Right cardiac atrium (tissue), 5 donors: ENCODE measurements around the gene ALOX12B. TPM values are rescaled to one million over a fixed set of nuclear protein-coding genes. Genes with fewer than 3 reads are reported as not detected.
A peak's percentile ranks its signal among the peaks of the same experiment; 100 is the strongest.
"Not testable (repeated sequence)": the region's sequence is repeated elsewhere in the genome, so short reads cannot be mapped to it uniquely, and the experiment has no call there.

Experiments
- ATAC-seq, 2 donors: fragments of 200-7000 bp; cut with Tn5 transposase; one replicate each; pipeline versions ENCODE4 v1.8.0 to v1.9.1; 2020; ENCODE audit warnings: moderate library complexity in 2 of 2, mild to moderate bottlenecking in 1 of 2
- DNase-seq, 3 donors: peaks; one replicate each; pipeline ENCODE4 v3.0.0-alpha.2; 2020
- H3K27ac ChIP-seq: one replicate; pipeline ENCODE4 v1.5.1; 2013; ENCODE audit warnings: mild to moderate bottlenecking, low read length, control low read depth, moderate library complexity
- H3K27me3 ChIP-seq: one replicate; pipeline ENCODE4 v1.6.1; 2013; ENCODE audit not compliant: control insufficient read depth, insufficient read depth
- H3K4me1 ChIP-seq: one replicate; pipeline ENCODE4 v1.6.1; 2013; ENCODE audit warnings: low read length; ENCODE audit not compliant: control insufficient read depth, insufficient read depth
- H3K4me3 ChIP-seq: one replicate; pipeline ENCODE4 v1.5.1; 2013; ENCODE audit warnings: low read length, control low read depth
- H3K9me3 ChIP-seq: one replicate; pipeline ENCODE4 v1.6.1; 2013; ENCODE audit warnings: low read length; ENCODE audit not compliant: control insufficient read depth
- WGBS: extraction: QIAGEN DNeasy Blood & Tissue Kit; methylation state at CpG from one replicate; pipeline ENCODE4 v1.1.7; 2013; 5-methylcytosine and 5-hydroxymethylcytosine counted together
- intact Hi-C, 4 donors: fragments of 100-400 bp; cut with DNase I; formaldehyde crosslinking; loops; one replicate each; pipeline versions ENCODE4 v1.11.0 to v1.14.0; 2022 to 2023
- polyA plus RNA-seq: library from polyadenylated mRNA; stranded (reverse); fragments of 200-250 nt; gene quantifications from one replicate; pipeline ENCODE4 v1.2.3, GENCODE V29; 2013
- total RNA-seq, 4 donors: library from RNA; stranded (reverse); fragmentation: NEBNext Ultra II Directional; extraction: Animal tissue kit (Norgen Biotek cat#: 25700); gene quantifications; one replicate each; pipeline ENCODE4 v1.2.1, GENCODE V29; 2021
- donor health status: healthy with polysubstance abuse.
- donor health status: DM: no; HTN: yes; CAD: no.
- donor health status: DM: no; HTN: no; CAD: no.
- donor health status: DM: no; HTN: yes; CAD: no; lungs with severe emphysema.
- donor health status: DM: yes; HTN: yes; CAD: no.

ALOX12B gene
- total and polyA plus RNA-seq, 5 donors = 0.71 TPM; not detected in 4

GRCh38 chr17:8117980-8118768 is 30.7 kb upstream of the ALOX12B start, which contains the start of gene ALOXE3:
Gene ALOXE3 (minus strand): TSS chr17:8118514. CDS start chr17:8117990, 524 bp downstream.
- H3K27ac ChIP-seq = peak within 1 kb of the TSS; percentile 25
- no peaks in the 10 kb centered on the region for H3K27me3 ChIP-seq
- peak within 1 kb of the TSS; percentile 57 for H3K4me3 ChIP-seq
- intact Hi-C loops = loop anchor here in 1 of 4 donors (2.0 to 5.0 kb wide), 2 partner anchors 36 to 69 kb away; no protein-coding TSS in a partner anchor
- H3K4me1 ChIP-seq = no peaks in the 10 kb centered on the region
- no peaks in the 10 kb centered on the region for H3K9me3 ChIP-seq
- DNase-seq (peak in 2 of 3 donors; percentile 66 to 70), ATAC-seq (peak in 1 of 2 donors; percentile 2)
- under 1% methylated on average over 33 of the region's 33 CpGs for WGBS

- H3K27me3 ChIP-seq = no peaks in the 10 kb centered on the region
- no peaks in the 10 kb centered on the region for H3K4me1 ChIP-seq
- intact Hi-C loops = loop anchor here in 1 of 4 donors (5.0 kb wide), 1 partner anchor 35 kb away; no protein-coding TSS in a partner anchor
- 5% methylated on average over 18 of the region's 18 CpGs for WGBS
- no peak overlapping the region for H3K27ac ChIP-seq
- peak overlapping the region; percentile 57 for H3K4me3 ChIP-seq
- ATAC-seq = no peak
- peak in 1 of 3 donors; percentile 31 for DNase-seq
- no peaks in the 10 kb centered on the region for H3K9me3 ChIP-seq
Observed at GRCh38 chr17:8117367-8117979, 30.0 kb upstream of the ALOX12B start.

- H3K4me3 ChIP-seq = no peak overlapping the region
- ATAC-seq = no peak
- 55% methylated on average over 18 of the region's 18 CpGs for WGBS
- peak in 1 of 3 donors; percentile 51 for DNase-seq
- H3K4me1 ChIP-seq = no peaks in the 10 kb centered on the region
- no peaks in the 10 kb centered on the region for H3K27me3 ChIP-seq
- no peaks in the 10 kb centered on the region for H3K9me3 ChIP-seq
- intact Hi-C loops = loop anchor here in 1 of 4 donors (5.0 kb wide), 1 partner anchor 34 kb away; no protein-coding TSS in a partner anchor
- no peak overlapping the region for H3K27ac ChIP-seq
Observed at GRCh38 chr17:8116776-8117175, 29.3 kb upstream of the ALOX12B start.

- Histone ChIP-seq H3K4me3 (no peak overlapping the region), H3K27ac (no peak overlapping the region), H3K4me1 (no peaks in the 10 kb centered on the region), H3K9me3 (no peaks in the 10 kb centered on the region), H3K27me3 (no peaks in the 10 kb centered on the region)
- intact Hi-C loops = no loop called here
- 95% methylated on average over 6 of the region's 6 CpGs for WGBS
- DNase-seq (no peak), ATAC-seq (no peak)
Observed at GRCh38 chr17:8110907-8111306, 23.4 kb upstream of the ALOX12B start.

GRCh38 chr17:8110456-8110804 is 22.9 kb upstream of the ALOX12B start:
- H3K4me3 ChIP-seq = no peak overlapping the region
- intact Hi-C loops = no loop called here
- DNase-seq (no peak), ATAC-seq (no peak)
- 22% methylated on average over 10 of the region's 10 CpGs for WGBS
- H3K27me3 ChIP-seq = no peaks in the 10 kb centered on the region
- H3K4me1 ChIP-seq = no peaks in the 10 kb centered on the region
- H3K9me3 ChIP-seq = no peaks in the 10 kb centered on the region
- H3K27ac ChIP-seq = no peak overlapping the region

GRCh38 chr17:8109661-8110455 is 22.3 kb upstream of the ALOX12B start:
- 14% methylated on average over 63 of the region's 63 CpGs for WGBS
- H3K4me3 ChIP-seq = peak overlapping the region; percentile 9
- DNase-seq (peak; percentile 58 to 84 (median 83)), ATAC-seq (peak; percentile 72 to 74)
- no peaks in the 10 kb centered on the region for H3K4me1 ChIP-seq
- H3K9me3 ChIP-seq = no peaks in the 10 kb centered on the region
- intact Hi-C loops = no loop called here
- no peak overlapping the region for H3K27ac ChIP-seq
- H3K27me3 ChIP-seq = no peaks in the 10 kb centered on the region

GRCh38 chr17:8108972-8109660 is 21.6 kb upstream of the ALOX12B start:
- ATAC-seq (peak in 1 of 2 donors; percentile 7), DNase-seq (peak in 1 of 3 donors; percentile 61)
- intact Hi-C loops = no loop called here
- Histone ChIP-seq H3K9me3 (no peaks in the 10 kb centered on the region), H3K27ac (no peak overlapping the region), H3K4me1 (no peaks in the 10 kb centered on the region), H3K4me3 (no peak overlapping the region), H3K27me3 (no peaks in the 10 kb centered on the region)
- 77% methylated on average over 33 of the region's 33 CpGs for WGBS

GRCh38 chr17:8106980-8107379 is 19.5 kb upstream of the ALOX12B start:
- ATAC-seq, H3K4me3 ChIP-seq, H3K4me1 ChIP-seq, intact Hi-C loops, DNase-seq, H3K27me3 ChIP-seq, H3K9me3 ChIP-seq, H3K27ac ChIP-seq: not testable (repeated sequence)
- 87% methylated on average over 4 of the region's 4 CpGs for WGBS

GRCh38 chr17:8105957-8106398 is 18.5 kb upstream of the ALOX12B start:
- H3K27me3 ChIP-seq = no peaks in the 10 kb centered on the region
- H3K9me3 ChIP-seq = no peaks in the 10 kb centered on the region
- no peaks in the 10 kb centered on the region for H3K4me1 ChIP-seq
- no peak for ATAC-seq
- H3K27ac ChIP-seq = no peak overlapping the region
- 61% methylated on average over 5 of the region's 5 CpGs for WGBS
- intact Hi-C loops = no loop called here
- no peak overlapping the region for H3K4me3 ChIP-seq
- no peak for DNase-seq

GRCh38 chr17:8104911-8105310 is 17.4 kb upstream of the ALOX12B start:
- 68% methylated on average over 8 of the region's 8 CpGs for WGBS
- intact Hi-C loops = no loop called here
- H3K27me3 ChIP-seq = no peaks in the 10 kb centered on the region
- DNase-seq = no peak
- ATAC-seq = no peak
- H3K27ac ChIP-seq = no peak overlapping the region
- no peak overlapping the region for H3K4me3 ChIP-seq
- H3K9me3 ChIP-seq = no peaks in the 10 kb centered on the region
- H3K4me1 ChIP-seq = no peaks in the 10 kb centered on the region
